GM18505 (cell line): ENCODE results near the gene FAM20C.

ENCODE experiments used
- ATAC-seq: cut with Tn5 transposase; IDR thresholded peaks from one replicate; pipeline ENCODE4 v1.9.1; 2021; ENCODE audit not compliant: unreplicated experiment
- POLR2A ChIP-seq: IDR thresholded peaks from 4 replicates; pipeline ENCODE4 v1.6.1; 2011; ENCODE audit warnings: borderline replicate concordance; ENCODE audit not compliant: insufficient read depth, insufficient read length; ENCODE audit errors: extremely low read depth

Gene FAM20C

GRCh38 chr7:304574-305409 is 112.4 kb downstream of the FAM20C start:
- TF ChIP-seq POLR2A: no peak
- no peak for ATAC-seq

DNA sequence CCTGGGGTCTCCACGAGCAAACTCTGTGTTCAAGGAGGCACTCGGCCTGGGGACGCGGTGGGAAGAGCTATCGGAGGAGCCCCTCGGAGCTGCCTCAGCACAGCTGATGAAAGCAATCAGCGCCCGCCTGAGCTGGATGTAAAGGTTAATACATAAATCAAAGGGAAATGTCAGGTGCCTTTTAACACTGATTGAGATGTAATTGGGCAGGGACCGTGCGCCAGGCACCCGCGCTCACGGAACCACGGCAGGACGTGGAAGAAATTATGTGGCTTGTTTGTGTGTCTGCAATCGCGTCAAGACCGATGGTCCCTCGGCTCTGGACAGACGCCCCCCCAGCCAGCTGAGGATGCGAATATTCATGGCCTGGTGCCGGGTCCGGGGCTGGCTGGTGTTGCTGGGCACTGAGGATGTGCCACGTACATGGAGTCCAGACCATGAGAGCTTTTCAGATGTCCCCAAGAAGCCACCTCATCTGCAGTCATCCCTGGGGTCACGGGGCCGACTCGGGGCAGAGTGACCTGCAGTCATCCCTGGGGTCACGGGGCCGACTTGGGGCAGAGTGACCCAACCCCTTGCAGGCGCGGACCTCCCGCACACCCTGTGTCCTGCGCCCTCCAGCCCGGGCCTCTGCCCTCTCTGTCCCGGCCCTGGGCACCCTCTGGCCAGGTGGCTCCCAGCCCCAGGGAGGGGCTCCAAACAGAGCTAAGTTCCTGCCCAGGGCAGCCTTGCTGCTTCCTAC is 113.2 kb downstream of the FAM20C start:
- TF ChIP-seq POLR2A: no peak

GRCh38 chr7:307970-308369 is 115.6 kb downstream of the FAM20C start:
- ATAC-seq: no peak

More for the DNA sequence above, 113.2 kb downstream of the FAM20C start:
- no peak for ATAC-seq

DNA sequence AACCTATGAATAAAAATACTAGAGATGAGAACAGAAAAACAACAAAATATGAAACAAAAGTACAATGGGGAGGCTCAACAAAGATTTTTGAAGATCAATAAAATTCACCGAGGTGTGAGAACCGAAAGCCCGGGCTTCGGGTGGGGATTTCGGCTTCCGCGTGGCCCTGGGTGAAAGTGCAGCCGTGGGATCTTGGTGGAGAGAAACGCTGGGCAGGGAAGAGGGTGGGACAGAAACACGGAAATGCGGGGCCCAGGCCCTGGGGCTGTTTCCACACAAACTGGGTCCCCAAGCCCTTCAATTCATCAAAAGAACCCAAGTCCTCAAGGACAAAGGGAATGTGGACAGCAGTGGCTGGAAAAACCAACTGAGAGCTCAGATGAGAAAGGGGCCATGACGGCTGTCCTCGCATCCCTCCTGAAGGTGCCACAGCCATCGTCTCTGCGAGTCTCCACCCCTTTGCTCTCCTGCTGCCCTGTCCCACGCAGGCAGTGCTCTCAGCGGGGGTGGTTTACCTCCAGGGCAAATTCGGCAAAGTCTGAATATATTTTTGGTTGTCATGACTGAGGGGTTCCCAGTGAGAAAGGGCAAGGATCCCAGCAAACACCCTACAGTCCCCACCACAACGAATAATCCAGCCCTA is 117.3 kb downstream of the FAM20C start:
- ATAC-seq: no peak
- TF ChIP-seq POLR2A: no peak

More at GRCh38 chr7:307970-308369, 115.6 kb downstream of the FAM20C start:
- no peak for TF ChIP-seq POLR2A
